ENCODE measurements around the gene LSS. TPM values are rescaled to one million over a fixed set of nuclear protein-coding genes. Genes with fewer than 3 reads are reported as not detected.
"Not testable (repeated sequence)": the region's sequence is repeated elsewhere in the genome, so short reads cannot be mapped to it uniquely, and the experiment has no call there.

The LSS gene
- total RNA-seq, 2 donors from 2014 or later: 78.1 to 109 TPM

DNA sequence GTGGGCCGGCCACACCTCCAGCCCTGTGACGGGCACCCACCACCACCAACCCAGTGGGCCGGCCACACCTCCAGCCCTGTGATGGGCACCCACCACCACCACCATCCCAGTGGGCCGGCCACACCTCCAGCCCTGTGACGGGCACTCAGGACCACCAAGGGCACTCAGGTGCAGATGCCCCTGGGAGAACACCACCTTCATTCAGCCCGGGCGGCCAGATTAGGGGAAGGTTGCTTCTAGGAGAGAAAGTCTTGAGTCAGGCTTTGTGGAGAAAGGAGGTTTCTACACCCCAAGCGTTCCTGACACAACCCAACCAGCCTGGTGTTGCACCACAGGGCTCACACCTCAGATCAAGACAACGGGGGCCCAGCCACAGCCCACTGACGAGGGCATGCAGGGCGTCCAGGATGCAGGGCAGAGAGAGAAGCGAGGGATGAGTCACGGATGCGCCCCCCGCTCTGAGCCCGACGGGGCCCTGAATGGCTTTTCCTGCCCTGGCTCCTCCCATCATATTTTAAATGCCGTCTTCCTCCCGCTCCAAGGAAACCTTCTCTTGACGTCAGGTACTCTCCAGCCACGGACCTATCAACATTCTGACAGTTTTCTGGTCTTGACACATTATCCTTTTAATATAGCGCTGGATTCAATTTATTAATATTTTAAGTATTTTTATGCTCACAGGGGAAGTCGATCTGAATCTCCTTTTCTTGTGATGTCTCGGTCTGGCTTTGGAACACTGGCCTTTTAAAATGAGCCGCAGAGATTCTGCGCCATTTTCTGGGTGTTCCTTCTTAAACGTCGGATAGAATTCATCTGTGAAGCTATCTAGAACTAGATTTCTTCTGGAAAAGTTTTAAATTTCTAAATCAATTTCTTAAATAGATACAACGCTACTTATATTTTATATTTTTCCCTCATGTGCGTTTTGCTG lies 43.7 kb downstream of the LSS start:
- Histone ChIP-seq H3K36me3 (peaks cover 8% of the 10 kb centered on the region), H3K9me3 (no peaks in the 10 kb centered on the region), H3K27me3 (replicated peaks; ENCODE audit: insufficient read depth) (no peaks in the 10 kb centered on the region), H3K4me3 (peak overlapping the region; percentile 85), H3K4me1 (ENCODE audit: control insufficient read depth in 1 of 2, low read depth in 2 of 2) (peaks cover 0 to 3% of the 10 kb centered on the region in 2 donors), H3K27ac (peak overlapping the region; percentile 39 to 79)
- ATAC-seq (ENCODE audit: insufficient number of reproducible peaks, low FRiP score, low read depth) (peak; percentile 54), DNase-seq (ENCODE audit: low spot score) (no peak)
- TF ChIP-seq, protein P1, sequence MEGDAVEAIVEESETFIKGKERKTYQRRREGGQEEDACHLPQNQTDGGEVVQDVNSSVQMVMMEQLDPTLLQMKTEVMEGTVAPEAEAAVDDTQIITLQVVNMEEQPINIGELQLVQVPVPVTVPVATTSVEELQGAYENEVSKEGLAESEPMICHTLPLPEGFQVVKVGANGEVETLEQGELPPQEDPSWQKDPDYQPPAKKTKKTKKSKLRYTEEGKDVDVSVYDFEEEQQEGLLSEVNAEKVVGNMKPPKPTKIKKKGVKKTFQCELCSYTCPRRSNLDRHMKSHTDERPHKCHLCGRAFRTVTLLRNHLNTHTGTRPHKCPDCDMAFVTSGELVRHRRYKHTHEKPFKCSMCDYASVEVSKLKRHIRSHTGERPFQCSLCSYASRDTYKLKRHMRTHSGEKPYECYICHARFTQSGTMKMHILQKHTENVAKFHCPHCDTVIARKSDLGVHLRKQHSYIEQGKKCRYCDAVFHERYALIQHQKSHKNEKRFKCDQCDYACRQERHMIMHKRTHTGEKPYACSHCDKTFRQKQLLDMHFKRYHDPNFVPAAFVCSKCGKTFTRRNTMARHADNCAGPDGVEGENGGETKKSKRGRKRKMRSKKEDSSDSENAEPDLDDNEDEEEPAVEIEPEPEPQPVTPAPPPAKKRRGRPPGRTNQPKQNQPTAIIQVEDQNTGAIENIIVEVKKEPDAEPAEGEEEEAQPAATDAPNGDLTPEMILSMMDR (IDR thresholded peaks at IDR 0.05): no peak

DNA sequence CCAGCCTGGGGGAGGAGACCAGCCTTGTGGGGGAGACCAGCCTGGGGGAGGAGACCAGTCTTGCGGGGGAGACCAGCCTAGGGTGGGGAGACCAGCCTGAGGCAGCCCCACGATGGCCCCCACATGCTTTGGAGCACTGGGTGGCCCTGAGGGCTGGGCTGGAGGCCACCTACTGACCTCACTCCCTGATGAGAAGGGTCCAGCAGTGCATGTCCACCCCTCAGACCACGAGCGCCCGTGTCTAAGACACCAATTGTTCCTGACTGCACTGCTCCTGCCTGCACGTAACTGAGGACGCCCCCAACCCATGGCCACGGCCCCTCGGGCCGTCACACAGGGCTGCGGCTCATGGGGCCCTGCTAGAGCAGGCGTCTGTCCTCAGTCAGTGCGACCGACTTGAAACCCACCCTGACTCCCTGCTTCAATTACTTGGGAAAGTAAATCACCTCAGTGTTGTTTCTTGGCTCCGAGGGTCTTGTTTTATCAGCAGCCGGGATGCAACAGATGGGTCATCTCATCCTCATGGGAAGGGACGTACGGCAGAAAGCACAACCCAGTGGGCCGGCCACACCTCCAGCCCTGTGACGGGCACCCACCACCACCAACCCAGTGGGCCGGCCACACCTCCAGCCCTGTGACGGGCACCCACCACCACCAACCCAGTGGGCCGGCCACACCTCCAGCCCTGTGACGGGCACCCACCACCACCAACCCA lies 44.5 kb downstream of the LSS start, which contains the start of gene SPATC1L:
Gene SPATC1L, minus strand, starts transcription at position 550 of the 715 bp plus-strand sequence. CDS start 1,643 bp downstream, outside the sequence.
- H3K4me3 ChIP-seq: peak within 1 kb of the TSS; percentile 85
- TF ChIP-seq, protein P1 (IDR thresholded peaks at IDR 0.05): no peak
- H3K9me3 ChIP-seq: no peaks in the 10 kb centered on the region
- peaks cover 3% of the 10 kb centered on the region for H3K36me3 ChIP-seq
- ATAC-seq (ENCODE audit: insufficient number of reproducible peaks, low FRiP score, low read depth) (peak; percentile 58), DNase-seq (ENCODE audit: low spot score) (no peak)
- peak within 1 kb of the TSS; percentile 39 to 79 for H3K27ac ChIP-seq
- peaks cover 0 to 3% of the 10 kb centered on the region in 2 donors for H3K4me1 ChIP-seq (ENCODE audit: control insufficient read depth in 1 of 2, low read depth in 2 of 2)
- no peaks in the 10 kb centered on the region for H3K27me3 ChIP-seq (replicated peaks; ENCODE audit: insufficient read depth)

DNA sequence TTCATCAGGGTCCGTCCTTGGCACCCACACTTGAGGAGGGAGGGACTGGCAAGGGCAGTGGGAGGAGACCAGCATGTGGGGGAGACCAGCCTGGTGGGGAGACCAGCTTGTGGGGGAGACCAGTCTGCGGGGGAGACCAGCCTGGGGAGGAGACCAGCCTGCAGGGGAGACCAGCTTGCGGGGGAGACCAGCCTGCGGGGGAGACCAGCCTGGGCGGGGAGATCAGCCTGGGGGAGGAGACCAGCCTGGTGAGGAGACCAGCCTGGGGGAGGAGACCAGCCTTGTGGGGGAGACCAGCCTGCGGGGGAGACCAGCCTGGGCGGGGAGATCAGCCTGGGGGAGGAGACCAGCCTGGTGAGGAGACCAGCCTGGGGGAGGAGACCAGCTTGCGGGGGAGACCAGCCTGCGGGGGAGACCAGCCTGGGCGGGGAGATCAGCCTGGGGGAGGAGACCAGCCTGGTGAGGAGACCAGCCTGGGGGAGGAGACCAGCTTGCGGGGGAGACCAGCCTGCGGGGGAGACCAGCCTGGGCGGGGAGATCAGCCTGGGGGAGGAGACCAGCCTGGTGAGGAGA lies 45.2 kb downstream of the LSS start:
- not testable (repeated sequence) for H3K27ac ChIP-seq; H3K9me3 ChIP-seq; H3K36me3 ChIP-seq; ATAC-seq (ENCODE audit: insufficient number of reproducible peaks, low FRiP score, low read depth); H3K4me1 ChIP-seq (ENCODE audit: control insufficient read depth in 1 of 2, low read depth in 2 of 2); H3K27me3 ChIP-seq (replicated peaks; ENCODE audit: insufficient read depth); DNase-seq (ENCODE audit: low spot score)
- H3K4me3 ChIP-seq: peak overlapping the region; percentile 85

DNA sequence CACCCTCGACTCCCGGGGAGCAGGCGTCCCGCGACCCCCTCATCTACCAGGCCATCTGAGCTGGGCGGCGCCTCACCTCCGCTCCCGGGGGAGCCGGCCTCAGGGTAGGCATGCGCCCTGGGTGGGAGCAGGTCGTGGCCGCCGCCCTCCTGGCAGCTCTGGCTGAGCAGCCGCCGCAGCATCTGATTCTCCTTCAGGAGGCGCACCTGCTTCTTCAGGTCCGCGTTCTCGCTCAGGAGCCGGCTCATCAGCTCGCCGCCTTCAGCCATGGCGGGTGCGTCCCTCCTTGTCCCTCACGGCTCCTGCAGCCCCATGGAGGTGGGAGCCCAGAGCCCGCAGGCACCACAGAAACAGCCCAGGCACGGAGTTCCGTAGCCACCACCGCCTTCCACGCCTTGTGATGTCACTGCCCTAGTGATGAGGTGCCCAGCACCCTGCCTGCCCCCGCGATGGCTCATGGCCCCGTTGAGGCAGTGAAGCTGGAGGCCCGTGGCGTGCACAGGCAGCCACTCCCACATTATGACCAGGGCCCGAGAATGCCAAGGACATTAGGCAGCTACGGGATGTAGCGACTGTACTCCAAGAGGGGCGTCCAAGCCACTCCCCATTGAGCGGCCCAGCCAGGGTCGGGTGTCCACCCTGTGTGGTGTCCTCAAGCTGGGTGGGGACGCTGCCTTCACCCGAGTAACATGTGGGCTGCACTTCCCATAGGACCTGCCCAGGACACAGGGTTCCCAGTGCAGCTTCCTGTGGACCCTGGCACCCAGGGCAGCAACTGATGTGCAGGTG lies 45.8 kb downstream of the LSS start:
- no peaks in the 10 kb centered on the region for H3K9me3 ChIP-seq
- no peak for ATAC-seq (ENCODE audit: insufficient number of reproducible peaks, low FRiP score, low read depth)
- TF ChIP-seq, protein P1 (IDR thresholded peaks at IDR 0.05): no peak
- no peak overlapping the region for H3K27ac ChIP-seq
- H3K27me3 ChIP-seq (replicated peaks; ENCODE audit: insufficient read depth): no peaks in the 10 kb centered on the region
- no peak overlapping the region for H3K4me3 ChIP-seq
- DNase-seq (ENCODE audit: low spot score): no peak
- no peaks in the 10 kb centered on the region for H3K36me3 ChIP-seq
- H3K4me1 ChIP-seq (ENCODE audit: control insufficient read depth in 1 of 2, low read depth in 2 of 2): peaks cover 0 to 3% of the 10 kb centered on the region in 2 donors

DNA sequence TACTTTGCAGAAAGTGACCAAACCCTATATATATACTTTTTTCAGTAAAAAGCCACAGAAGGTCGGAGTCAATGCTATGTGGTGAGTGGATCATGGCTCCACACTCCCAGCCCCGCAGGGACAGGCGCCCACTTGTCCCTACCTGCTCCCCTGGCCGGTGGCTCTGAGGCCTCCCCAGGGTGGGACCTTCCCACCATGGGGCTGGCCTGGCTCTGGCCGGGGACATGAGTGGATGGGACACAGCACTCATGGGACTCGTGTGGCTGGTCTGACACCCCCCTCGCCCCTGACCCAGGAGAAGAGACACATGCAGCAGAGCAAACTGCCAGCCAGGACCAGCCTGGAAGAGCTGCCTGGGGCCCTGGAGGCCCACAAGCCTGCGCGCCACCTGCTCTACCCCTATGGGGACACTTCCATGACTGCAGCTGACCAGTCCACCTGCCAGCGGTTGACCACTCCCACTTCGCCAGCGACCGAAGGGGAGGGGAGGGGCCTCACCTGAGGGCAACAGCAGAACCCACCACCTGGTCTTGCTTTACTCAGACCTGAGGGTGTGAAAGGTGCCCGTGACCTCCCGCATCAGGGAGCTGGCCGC lies 46.5 kb downstream of the LSS start:
- DNase-seq (ENCODE audit: low spot score) (no peak), ATAC-seq (ENCODE audit: insufficient number of reproducible peaks, low FRiP score, low read depth) (no peak)
- Histone ChIP-seq H3K4me3 (no peak overlapping the region), H3K36me3 (no peaks in the 10 kb centered on the region), H3K4me1 (ENCODE audit: control insufficient read depth in 1 of 2, low read depth in 2 of 2) (peaks cover 0 to 3% of the 10 kb centered on the region in 2 donors), H3K9me3 (no peaks in the 10 kb centered on the region), H3K27me3 (replicated peaks; ENCODE audit: insufficient read depth) (no peaks in the 10 kb centered on the region), H3K27ac (no peak overlapping the region)
- TF ChIP-seq, protein P1 (IDR thresholded peaks at IDR 0.05): no peak

All from thoracic aorta (tissue), 2 donors.